ENCODE data around the gene UBE2F.

DNA sequence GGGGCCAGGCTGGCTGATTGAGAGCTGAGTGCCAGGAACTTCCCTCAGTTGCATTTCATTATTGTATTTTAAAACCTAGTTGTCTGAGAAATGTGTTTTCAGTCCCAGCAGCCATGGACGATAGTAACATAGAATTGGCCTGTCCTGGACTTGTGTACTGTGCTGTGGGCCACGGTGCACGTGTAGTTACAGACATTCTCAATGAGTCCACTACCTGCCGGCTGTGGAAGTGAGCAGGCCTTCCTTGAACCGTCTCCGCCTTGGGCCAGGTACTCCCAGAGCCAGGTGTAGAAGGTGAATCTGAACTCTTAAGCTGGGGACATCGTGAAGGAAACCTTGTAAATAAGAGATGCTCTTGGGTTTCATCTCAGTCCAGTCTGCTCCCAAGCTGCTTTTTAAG lies 47.0 kb downstream of the UBE2F start:
- TF ChIP-seq HDGF (IDR thresholded peaks at IDR 0.05; ENCODE audit: borderline replicate concordance) (no peak), ELF4 (IDR thresholded peaks at IDR 0.05) (no peak), FOXM1 (IDR thresholded peaks at IDR 0.05; ENCODE audit: borderline replicate concordance) (no peak), L3MBTL2 (conservative IDR thresholded peaks at IDR 0.05) (no peak), CTBP1 (IDR thresholded peaks at IDR 0.05; ENCODE audit: borderline replicate concordance) (no peak), BHLHE40 (IDR thresholded peaks at IDR 0.05; ENCODE audit: borderline replicate concordance) (no peak), LEF1 (IDR thresholded peaks at IDR 0.05; ENCODE audit: borderline replicate concordance) (no peak)
- TF ChIP-seq, protein P1, sequence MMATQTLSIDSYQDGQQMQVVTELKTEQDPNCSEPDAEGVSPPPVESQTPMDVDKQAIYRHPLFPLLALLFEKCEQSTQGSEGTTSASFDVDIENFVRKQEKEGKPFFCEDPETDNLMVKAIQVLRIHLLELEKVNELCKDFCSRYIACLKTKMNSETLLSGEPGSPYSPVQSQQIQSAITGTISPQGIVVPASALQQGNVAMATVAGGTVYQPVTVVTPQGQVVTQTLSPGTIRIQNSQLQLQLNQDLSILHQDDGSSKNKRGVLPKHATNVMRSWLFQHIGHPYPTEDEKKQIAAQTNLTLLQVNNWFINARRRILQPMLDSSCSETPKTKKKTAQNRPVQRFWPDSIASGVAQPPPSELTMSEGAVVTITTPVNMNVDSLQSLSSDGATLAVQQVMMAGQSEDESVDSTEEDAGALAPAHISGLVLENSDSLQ (IDR thresholded peaks at IDR 0.05) = no peak
